GM19240 (cell line): ENCODE results near the gene KATNB1.
"Not testable (repeated sequence)": the region's sequence is repeated elsewhere in the genome, so short reads cannot be mapped to it uniquely, and the experiment has no call there.

ENCODE experiments used
- DNase-seq: peaks from one replicate; pipeline ENCODE4 v3.0.0; 2011; ENCODE audit warnings: low spot score; ENCODE audit not compliant: insufficient read length

The KATNB1 gene

DNA sequence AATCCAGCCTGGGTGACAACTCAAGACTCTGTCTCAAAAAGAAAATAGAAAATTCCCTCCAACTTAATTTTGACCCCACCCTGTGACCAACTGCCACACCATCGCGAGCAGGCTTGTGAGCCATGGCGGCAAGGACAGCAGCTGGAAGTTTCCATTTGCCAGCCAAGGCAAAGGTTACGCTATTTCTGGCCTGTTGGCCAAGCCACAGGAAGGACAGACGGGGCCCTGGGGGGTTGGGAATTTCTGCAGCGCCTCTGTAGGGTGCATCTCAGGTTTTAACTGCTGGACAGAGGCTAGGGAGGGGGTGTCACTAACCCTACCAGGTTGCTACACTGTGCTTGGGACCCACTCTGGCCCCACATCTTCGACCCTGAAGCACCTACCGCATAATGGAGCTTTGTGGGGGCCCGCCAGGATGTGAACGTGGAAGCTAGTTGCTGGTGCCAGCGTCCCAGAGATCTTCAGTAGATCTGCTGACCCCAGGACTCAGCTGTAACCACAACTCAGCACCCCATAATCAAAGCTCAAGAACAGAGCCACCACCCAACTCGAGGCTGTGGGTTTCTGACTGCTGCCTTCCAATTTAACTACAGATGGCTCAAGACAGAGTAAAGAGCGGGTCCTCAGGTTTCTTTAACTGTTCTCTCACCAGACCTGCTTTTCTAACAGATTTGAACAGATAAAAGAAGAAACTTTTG, 55.8 kb downstream of the KATNB1 start:
- DNase-seq: no peak

DNA sequence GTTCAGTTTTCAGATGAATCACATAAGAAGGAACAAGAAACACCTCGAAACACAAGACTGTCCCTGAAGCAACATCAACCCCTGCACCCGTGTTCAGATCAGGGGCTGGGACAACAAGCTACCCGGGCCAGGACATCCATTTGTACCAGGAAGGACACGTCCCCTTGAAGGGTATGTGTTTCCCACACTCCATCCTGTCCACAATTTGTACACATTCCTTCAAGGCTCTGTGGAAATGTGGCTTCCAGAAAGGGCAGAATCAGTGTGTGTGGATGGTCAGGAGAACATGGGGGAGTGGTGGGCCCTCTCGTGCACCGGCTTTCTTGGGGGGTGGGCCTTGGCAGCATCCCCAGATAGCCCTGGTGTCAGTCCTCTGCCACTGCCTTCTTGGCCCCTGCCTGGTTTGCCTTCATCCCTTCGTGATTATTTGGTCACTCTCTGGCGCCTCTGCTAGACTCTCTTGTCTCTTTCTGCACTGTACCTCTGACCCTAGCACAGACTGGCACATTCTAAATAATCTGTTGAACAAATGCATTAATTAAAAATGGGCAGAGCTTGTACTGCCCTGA, 56.4 kb downstream of the KATNB1 start:
- DNase-seq: no peak

GRCh38 chr16:57794849-57795430, 59.4 kb downstream of the KATNB1 start:
- DNase-seq: no peak

DNA sequence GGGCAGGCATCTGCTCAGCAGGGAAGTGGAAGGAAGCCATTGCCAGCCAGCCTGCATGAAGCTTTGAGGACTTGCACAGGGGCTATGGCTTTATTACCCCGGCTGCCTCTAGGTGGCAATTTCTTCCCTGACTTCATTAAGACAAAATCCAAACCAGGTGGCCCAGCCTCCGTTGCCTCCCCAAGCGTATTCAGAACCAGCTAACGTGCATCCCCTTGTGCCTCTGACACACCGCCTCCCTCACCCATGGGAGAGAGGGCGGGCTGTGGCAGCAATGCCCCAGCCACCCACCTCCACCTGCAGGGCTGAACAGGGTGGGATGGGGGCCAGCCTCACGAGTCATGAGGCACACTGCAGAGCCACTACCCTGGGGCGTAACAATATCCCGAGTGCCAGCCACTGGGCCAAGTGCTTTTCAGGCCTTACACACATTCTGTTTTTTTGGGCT, 59.9 kb downstream of the KATNB1 start:
- peak; percentile 45 for DNase-seq

- DNase-seq: not testable (repeated sequence)
Observed at GRCh38 chr16:57796014-57796413, 60.4 kb downstream of the KATNB1 start.

DNA sequence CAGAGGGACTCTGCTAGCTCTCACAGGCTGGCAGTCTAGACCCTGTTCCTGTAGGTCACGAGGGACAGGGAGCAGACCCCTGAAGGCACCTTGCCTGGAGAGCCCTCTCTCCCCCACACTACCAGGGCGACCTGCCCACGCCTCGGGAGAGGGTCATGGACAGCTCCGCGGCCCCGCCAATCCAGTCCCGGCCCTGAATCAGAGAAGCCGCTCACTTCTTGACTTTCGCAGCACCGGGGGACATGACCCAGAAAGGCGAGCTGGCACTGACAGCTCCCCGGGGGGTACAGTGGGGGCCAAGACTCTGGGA, 61.6 kb downstream of the KATNB1 start:
- no peak for DNase-seq

- no peak for DNase-seq
Observed at GRCh38 chr16:57797526-57798266, 62.1 kb downstream of the KATNB1 start.

DNA sequence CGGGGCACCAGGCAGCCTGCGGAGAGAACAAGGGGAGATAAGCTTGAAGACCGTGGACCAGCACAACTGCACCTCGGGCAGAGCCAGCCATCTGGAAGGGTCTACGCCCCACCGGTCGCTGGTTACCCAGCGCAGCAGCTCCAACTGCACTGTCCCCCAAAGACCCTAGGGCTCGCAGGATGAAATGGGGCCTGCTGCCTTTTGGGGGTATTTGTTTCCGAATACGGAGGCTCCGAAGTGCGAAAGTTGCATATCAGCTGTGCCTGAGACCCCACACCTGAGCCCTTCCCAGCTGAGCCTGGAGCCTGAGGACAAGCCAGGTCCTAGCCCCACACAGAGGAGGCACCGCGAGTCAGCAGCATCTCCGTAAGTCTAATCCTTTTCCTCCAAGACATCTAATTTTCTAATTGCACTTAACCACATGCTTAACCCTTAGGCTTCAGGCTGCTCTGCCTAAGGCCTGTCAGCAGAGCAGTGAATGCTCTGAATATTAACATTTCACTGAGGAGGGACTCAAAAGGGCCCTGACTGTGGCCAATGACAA, 62.8 kb downstream of the KATNB1 start:
- DNase-seq: no peak

DNA sequence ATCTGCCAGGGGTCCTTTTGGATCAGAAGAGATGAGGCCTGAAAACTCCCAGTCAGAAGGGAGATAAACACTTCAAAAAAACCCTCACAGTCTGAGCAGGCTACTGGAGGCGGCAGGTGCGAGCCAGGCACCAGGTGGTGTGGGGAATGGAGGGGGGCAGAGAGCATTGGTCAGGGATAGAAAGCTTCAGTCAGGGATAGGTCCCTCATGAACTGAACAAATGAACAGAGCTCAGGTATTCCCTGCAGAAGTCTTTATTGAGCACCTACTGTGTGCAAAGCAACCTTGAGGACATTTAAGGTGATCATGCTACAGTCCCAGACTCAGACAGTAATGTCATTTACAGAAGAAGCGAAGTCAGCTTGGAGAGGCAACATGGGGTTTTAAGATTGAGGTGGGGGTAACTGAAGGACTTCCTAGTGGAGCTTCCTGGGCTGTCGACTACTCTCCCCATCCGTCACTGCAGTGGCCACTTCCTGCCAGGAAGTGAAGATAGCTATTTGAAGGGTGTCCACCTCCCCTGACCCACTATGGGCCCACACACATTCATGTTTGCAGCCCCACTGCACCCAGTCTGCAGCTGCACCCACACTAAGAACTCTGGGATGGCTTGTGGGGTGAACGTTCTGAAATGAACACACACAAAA, 63.5 kb downstream of the KATNB1 start:
- DNase-seq: no peak

DNA sequence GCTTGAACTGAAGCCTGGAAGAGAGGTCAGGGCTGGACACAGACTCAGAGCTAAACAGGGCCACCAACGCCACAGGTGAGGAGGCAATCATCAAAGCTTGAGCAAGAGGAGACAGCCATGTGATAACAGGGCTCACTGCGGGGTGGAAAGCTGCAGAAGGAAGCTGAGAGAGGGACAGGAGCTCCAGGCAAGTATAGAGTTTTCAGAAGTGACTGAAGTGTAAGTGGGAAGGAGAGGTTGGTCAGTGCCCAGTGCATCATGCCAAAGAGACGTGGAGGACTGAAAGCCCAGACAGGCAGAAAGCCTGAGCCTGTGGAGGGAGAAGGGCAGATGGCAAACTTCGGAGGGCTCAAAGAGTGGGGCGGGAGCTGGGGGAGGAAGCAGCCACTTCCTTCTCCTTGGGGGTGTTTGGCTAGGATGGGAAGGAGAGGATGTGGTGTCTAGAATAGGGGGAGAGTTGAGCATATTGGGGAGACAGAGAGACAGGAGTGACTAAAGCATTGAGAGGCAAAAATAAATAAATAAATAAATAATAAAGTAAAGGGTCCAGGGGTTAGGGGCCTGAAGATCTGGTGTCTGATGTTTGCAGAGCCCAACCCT, 64.1 kb downstream of the KATNB1 start:
- no peak for DNase-seq

DNA sequence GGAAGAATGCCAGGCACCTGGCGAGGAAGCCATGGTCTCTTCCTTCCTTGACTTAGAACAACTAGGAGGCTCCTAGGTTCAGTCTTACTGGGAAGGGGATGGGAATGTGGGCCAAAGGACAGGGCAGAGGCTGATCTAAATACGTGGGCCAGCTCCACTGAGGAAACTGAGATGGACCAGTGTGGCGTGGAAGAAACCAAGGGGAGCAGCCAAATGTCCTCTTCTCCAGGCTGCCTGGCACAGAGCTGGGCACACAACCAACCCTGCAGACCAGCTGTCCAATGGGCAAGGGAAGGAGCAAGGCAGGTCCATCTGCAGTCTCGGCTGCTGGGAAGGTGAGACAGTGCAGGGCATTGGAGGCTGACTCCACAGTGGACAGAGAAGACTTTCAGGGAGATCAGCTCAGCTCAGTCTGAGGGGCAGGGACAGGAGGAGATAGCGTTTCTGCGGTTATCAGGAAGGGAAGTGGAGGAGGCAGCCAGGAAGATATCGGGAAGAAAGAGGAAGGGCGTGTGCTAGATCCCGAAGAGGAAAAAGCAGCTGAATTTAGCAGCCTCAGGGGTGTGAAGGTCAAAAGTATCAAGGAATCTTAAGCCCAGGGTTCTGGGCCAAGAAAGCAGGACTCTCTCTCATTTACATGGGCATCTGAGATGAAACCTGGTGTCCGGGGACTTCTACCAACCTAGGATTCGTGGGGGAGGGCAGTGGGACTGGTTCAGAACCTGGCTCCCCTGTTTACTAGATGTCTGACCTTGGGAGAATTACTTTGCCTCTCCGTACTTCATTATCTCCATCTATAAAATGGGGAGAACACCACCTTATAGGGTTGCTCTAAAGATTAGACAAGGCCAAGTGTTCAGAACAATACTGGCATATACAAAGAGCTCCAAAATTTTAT, 64.9 kb downstream of the KATNB1 start:
- no peak for DNase-seq

DNA sequence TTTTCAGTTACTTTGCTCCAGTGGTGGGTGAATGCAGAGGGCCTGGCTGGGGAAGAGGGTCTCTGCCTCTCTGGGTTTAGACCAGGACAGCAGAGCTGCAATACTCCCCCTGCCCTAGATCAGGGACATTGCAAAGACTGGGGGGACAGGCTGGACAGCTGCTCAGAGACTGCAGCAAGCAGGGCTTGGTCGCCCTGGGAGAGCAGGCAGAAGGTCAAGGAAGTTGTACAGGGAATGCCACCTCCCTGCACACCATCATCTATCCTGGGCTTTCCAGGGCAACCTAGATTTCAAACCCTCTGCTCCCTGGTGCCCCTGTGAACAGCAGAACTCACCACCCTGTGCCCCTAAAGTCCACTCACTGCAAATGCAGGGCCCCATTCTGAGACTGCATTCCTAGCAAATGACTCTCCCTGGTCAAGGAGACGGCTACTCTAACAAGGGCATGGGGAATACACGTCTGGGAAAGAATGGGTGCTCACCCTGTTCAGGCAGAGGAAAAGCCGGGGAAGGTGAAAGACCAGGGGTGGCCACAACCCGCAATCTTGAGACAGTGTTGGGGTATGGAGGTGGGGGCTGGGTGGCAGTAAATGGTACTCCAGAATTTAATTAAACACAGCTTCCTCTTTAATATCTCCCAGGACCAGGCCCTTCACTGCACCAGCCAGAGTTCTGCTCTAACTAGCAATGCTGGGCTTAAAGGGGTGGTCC, 65.7 kb downstream of the KATNB1 start:
- DNase-seq: no peak

DNA sequence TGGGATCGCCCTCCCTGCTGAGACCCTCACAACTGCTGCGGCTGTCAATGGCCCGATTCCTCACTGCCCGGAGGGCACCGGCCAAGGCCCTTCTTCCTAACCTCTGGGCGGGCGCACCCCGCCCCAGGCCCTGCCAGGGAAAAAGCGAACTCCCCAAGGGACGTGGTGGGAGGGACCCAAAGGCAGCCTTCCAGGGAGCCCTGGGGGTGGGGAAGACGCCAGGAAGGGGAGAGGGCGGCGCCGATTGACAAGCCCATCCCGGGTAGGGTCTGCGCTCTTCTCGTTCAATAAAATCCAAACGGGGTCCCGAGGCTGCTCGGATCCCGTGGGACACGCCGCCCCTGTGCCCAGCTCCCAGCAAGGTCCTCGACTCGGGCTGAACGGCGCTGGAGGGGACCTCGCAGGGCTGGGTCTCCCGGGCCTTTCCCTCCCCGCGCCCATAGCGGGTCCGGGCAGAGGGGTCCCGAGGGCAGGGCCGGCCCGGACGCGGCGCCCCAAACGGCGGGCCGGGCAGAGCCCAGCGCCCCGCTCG, 66.3 kb downstream of the KATNB1 start:
- DNase-seq: no peak

GRCh38 chr16:57802341-57803133, 67.0 kb downstream of the KATNB1 start, which contains the start of gene KIFC3:
KIFC3 (minus strand) TSS chr16:57802491; CDS start chr16:57798243, 4,248 bp downstream.
- DNase-seq: no peak

DNA sequence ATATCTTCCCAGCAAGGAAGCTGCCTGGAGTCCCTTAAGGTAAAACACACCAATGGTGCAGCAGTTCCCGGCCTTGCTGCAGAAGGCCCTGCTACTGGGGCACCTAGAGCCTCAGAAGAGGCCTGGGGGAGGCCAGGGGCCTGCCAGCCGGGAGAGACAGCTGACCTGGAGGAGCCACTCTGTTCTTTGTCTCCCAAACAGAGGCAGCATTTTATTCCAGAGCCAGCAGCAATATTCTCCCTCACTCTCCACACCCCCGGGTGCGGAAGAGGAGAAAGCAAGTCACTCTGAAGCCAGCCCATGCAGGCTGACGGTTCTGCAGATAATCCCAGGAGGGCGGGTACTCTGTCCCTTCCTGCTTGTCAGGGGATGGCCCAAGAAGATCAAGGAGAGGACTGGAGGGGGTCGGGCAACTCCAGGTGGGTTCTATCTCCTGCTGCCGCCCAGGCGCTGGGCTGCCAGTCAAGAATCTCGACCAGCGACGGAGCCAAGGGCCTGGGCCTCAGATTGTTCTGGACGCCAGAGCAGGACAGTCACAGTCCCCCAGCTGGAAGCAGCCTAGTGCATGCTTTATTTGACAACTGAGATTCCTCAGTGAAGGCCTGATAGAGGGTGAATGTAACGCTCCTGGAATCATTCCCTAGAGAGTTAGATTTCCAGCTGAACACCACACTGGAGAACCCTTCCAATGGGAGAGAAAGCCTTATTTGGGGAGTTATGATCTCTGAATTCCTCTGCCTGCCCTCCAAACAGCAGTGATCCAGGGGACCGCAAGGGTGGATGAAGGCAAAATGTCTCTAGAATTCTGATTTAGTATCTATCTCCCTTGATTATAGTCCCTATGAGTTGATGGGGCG, 67.8 kb downstream of the KATNB1 start:
- DNase-seq: no peak

GRCh38 chr16:57804111-57804837, 68.7 kb downstream of the KATNB1 start:
- no peak for DNase-seq

GRCh38 chr16:57805176-57805575, 69.6 kb downstream of the KATNB1 start:
- DNase-seq: no peak
